Esophagus squamous epithelium (tissue), 5 donors: ENCODE data around the gene SORCS1. TPM values are rescaled to one million over a fixed set of nuclear protein-coding genes. Genes with fewer than 3 reads are reported as not detected.

Experiments
- DNase-seq: peaks from one replicate; lab custom pipeline; 2025; lab: John Stamatoyannopoulos, UW
- H3K27ac ChIP-seq, 4 donors: fragments of 200-600 bp; sonication (generic); one replicate each; pipeline ENCODE4 v1.5.1; 2016 to 2019; ENCODE audit warnings: mild to moderate bottlenecking in 1 of 4
- H3K27me3 ChIP-seq, 4 donors: fragments of 200-600 bp; sonication (generic); 1 replicate in 3 of 4; 2 replicates in 1 of 4; pipeline versions ENCODE4 v1.5.1 to v1.6.0; 2017 to 2021; ENCODE audit warnings: antibody characterized with exemption in 1 of 4
- H3K36me3 ChIP-seq, 3 donors: fragments of 200-600 bp; sonication (generic); one replicate each; pipeline ENCODE4 v1.5.1; 2016 to 2019
- H3K4me1 ChIP-seq, 3 donors: fragments of 200-600 bp; sonication (generic); one replicate each; pipeline ENCODE4 v1.5.1; 2017 to 2019
- H3K4me3 ChIP-seq, 4 donors: fragments of 200-600 bp; sonication (generic); 1 replicate in 3 of 4; 2 replicates in 1 of 4; pipeline ENCODE4 v1.5.1; 2016 to 2019; ENCODE audit warnings: mild to moderate bottlenecking in 2 of 4, moderate library complexity in 1 of 4
- H3K9me3 ChIP-seq, 3 donors: fragments of 200-600 bp; sonication (generic); one replicate each; pipeline ENCODE4 v1.5.1; 2016 to 2019
- CTCF ChIP-seq, 6 experiments: fragments of 450-650 bp in 4 of 6; fragments of 200-600 bp in 2 of 6; sonication (generic) in 2 of 6; IDR thresholded peaks; one replicate each; pipeline ENCODE4 v1.5.1; 2016 to 2019; ENCODE audit warnings: antibody characterized with exemption in 6 of 6, mild to moderate bottlenecking in 4 of 6, moderate library complexity in 4 of 6
- POLR2A ChIP-seq, 4 donors: fragments of 450-650 bp; IDR thresholded peaks; one replicate each; pipeline ENCODE4 v1.6.1; 2017; ENCODE audit warnings: antibody characterized with exemption in 4 of 4, mild to moderate bottlenecking in 4 of 4, moderate library complexity in 3 of 4
- WGBS, 2 donors: methylation state at CpG; one replicate each; pipeline ENCODE4 v1.1.5; 2018; 5-methylcytosine and 5-hydroxymethylcytosine counted together
- intact Hi-C: fragments of 100-400 bp; cut with DNase I; formaldehyde crosslinking; loops from one replicate; pipeline ENCODE4 v1.15.0; 2022
- total RNA-seq, 4 donors: library from RNA; depleted of rRNA; stranded (reverse); fragments of >200 nt; gene quantifications; one replicate each; pipeline ENCODE4 v1.1.0, GENCODE V29; 2016
- donor health status: DM: yes; HTN: yes; CAD: no.

SORCS1 gene
- total RNA-seq, 4 donors from 2014 or later, result 0.88 to 4.8 (median 1.4) TPM; not detected in 1

GRCh38 chr10:106761906-106762305 lies 402.6 kb downstream of the SORCS1 start:
- no peaks in the 10 kb centered on the region for H3K4me1 ChIP-seq
- H3K4me3 ChIP-seq, result no peak overlapping the region
- DNase-seq, result no peak
- no peak for TF ChIP-seq CTCF (IDR thresholded peaks at IDR 0.05)
- no peak for TF ChIP-seq POLR2A (IDR thresholded peaks at IDR 0.05)
- no peaks in the 10 kb centered on the region for H3K27me3 ChIP-seq
- WGBS, 2 donors, result 54 to 58% methylated on average over 4 of the region's 4 CpGs
- no peaks in the 10 kb centered on the region for H3K9me3 ChIP-seq
- intact Hi-C loops, result no loop called here
- H3K36me3 ChIP-seq, result no peaks in the 10 kb centered on the region
- no peak overlapping the region for H3K27ac ChIP-seq

- DNase-seq, result no peak
- no peaks in the 10 kb centered on the region for H3K36me3 ChIP-seq
- H3K27me3 ChIP-seq, result no peaks in the 10 kb centered on the region
- 51 to 78% methylated on average over 3 of the region's 3 CpGs for WGBS, 2 donors
- H3K4me1 ChIP-seq, result no peaks in the 10 kb centered on the region
- TF ChIP-seq POLR2A (IDR thresholded peaks at IDR 0.05) (no peak), CTCF (IDR thresholded peaks at IDR 0.05) (no peak)
- intact Hi-C loops, result no loop called here
- H3K4me3 ChIP-seq, result no peak overlapping the region
- H3K27ac ChIP-seq, result no peak overlapping the region
- H3K9me3 ChIP-seq, result no peaks in the 10 kb centered on the region
These were observed 407.0 kb downstream of the SORCS1 start for GRCh38 chr10:106757521-106757920.

GRCh38 chr10:106751091-106751490 lies 413.4 kb downstream of the SORCS1 start:
- Histone ChIP-seq H3K27me3 (no peaks in the 10 kb centered on the region), H3K9me3 (no peaks in the 10 kb centered on the region), H3K4me1 (no peaks in the 10 kb centered on the region), H3K4me3 (no peak overlapping the region), H3K27ac (no peak overlapping the region), H3K36me3 (no peaks in the 10 kb centered on the region)
- no peak for TF ChIP-seq CTCF (IDR thresholded peaks at IDR 0.05)
- TF ChIP-seq POLR2A (IDR thresholded peaks at IDR 0.05), result no peak
- intact Hi-C loops, result no loop called here
- DNase-seq, result no peak
- 85 to 90% methylated on average over 4 to 5 of the region's 5 CpGs for WGBS, 2 donors

GRCh38 chr10:106746868-106747267 lies 417.6 kb downstream of the SORCS1 start:
- WGBS, 2 donors, result 45 to 62% methylated on average over 1 of the region's 1 CpG

GRCh38 chr10:106741006-106741530 lies 423.4 kb downstream of the SORCS1 start:
- intact Hi-C loops, result no loop called here
- H3K9me3 ChIP-seq, result no peaks in the 10 kb centered on the region

More at GRCh38 chr10:106746868-106747267, 417.6 kb downstream of the SORCS1 start:
- DNase-seq, result no peak
- H3K4me3 ChIP-seq, result no peak overlapping the region
- no peaks in the 10 kb centered on the region for H3K4me1 ChIP-seq
- H3K27me3 ChIP-seq, result no peaks in the 10 kb centered on the region
- no peaks in the 10 kb centered on the region for H3K9me3 ChIP-seq
- no peak overlapping the region for H3K27ac ChIP-seq
- H3K36me3 ChIP-seq, result no peaks in the 10 kb centered on the region
- TF ChIP-seq CTCF (IDR thresholded peaks at IDR 0.05), result no peak
- no peak for TF ChIP-seq POLR2A (IDR thresholded peaks at IDR 0.05)
- intact Hi-C loops, result no loop called here

More at GRCh38 chr10:106741006-106741530, 423.4 kb downstream of the SORCS1 start:
- Histone ChIP-seq H3K4me3 (no peak overlapping the region), H3K36me3 (no peaks in the 10 kb centered on the region), H3K4me1 (no peaks in the 10 kb centered on the region), H3K27me3 (no peaks in the 10 kb centered on the region), H3K27ac (no peak overlapping the region)
- TF ChIP-seq POLR2A (IDR thresholded peaks at IDR 0.05) (no peak), CTCF (IDR thresholded peaks at IDR 0.05) (no peak)
- no peak for DNase-seq
- WGBS, 2 donors, result 44 to 45% methylated on average over 4 of the region's 4 CpGs
